Activated CD4-positive, alpha-beta T cell treated with anti-CD3 and anti-CD28 coated beads for 1 hour (primary cell): ENCODE data around the gene UHRF1.
"Not testable (repeated sequence)": the region's sequence is repeated elsewhere in the genome, so short reads cannot be mapped to it uniquely, and the experiment has no call there.

Source experiments
- DNase-seq: peaks from one replicate; pipeline ENCODE4 v3.0.0-alpha.2; 2020

The UHRF1 gene

DNA sequence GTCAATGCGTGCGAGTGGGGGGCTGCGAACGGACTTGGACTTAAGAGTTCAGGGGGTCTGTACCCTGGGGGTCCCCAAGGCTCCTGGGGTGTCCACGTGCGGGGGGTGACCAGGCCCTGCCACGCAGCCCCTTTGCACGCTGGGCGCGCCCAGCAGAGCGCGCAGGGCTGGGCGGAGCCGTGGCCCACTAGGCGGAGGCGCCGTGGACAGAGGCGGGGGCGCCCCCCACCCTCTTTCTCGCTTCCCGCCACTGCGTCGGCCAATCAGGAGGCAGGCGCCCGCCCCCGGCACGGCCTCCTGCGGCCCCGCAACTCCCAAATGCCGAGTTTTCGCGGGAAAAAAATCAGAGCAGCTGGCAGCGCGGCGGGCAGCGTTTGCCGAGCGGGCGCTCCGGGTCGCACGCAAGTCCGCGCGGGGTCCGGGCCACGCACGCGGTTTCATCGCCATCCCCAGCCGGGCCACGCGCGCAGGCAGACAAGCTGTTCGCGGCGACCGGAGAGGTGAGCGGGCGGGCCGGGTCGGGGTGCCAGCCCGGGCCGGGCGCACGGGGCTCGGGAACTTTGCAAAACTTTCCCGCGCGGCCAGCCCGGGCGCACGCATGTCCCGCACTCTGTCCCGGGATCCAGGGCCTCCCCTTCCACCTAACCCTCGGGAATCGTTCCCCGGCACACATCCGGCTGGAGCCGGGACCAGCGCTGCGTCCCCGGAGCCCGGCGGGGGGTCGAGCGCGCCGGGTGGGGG is at the start of gene UHRF1:
Gene UHRF1 (plus strand): TSS at position 346 of the 741 bp plus-strand sequence. CDS start 1,385 bp downstream, outside the sequence.
- no peak for DNase-seq

DNA sequence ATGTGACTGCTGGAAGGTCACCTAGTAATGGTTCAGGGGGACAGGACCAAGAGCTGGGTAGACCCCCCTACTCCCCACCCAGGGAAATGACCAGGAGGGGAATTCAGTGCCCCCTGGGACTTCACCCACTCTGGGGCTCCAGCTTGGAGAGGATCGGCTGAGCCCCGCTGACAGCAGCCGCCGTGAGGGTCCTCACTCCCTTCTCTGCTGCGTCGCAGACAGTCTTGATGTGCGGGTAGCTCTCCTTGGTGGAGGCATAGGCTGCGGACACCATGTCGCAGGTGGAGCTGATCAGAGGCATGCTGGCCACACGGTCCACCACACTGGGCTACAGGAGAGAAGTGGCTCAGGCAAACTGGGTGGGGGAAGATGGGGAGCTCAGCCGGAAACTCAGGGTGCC is 49.6 kb upstream of the UHRF1 start:
- no peak for DNase-seq

DNA sequence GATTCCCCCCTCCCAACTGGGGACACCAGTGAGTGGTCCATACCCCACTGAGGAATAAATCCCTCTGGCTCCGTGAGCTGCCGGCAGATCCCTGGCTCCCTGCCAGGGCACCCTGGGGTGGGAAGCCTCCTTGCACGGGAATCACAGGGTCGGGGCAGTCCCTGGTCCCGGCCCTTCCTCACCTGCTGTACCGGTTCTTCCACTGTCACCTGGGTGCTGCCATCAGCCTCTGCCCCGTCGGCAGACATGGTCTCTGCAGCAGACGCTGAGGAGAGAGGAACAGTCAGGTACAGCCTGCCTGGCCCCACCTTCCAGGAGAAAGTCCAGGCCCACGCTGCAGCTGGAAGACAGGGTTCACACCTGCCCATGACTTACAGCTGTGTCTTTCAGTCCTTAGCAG is 48.2 kb upstream of the UHRF1 start:
- no peak for DNase-seq

DNA sequence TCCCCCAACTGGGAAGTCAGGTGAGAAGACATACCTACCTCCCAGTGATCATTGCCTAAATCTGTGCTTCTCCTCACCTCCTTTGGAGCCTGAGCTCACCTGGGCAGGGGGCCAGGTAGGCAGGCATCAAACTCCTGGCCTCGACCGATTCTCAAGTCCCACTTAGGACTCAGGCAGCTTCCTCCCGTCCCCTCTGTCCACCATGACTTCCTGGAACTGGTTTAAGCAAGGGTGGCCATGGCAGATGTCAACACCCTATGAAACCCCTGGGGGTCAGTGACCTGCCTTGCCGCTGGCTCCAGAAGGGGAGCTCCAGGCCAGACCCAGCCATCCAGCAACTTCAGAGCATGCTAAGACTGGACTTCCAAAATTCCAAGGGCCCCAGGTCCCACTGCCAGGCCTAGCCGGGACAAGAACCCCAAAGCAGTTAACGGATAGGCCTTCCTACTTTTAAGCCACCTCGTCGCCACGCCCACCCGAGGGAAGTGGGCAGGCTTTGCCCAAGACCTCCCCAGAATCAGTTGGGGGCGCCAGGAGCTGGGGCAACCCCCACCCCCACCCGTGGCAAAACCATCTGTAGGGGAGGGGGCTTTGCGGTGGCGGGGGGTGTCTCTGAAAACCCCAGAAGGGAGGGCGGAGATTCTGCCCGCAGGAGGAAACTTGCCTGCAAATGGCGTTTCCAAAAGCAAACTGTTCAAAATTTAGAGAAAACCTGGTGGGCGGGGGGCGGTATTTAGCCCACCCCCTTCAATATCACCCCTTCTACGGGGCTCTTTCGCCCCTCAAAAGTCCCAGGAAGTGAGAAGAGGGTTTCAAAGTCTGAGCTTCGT is 42.5 kb upstream of the UHRF1 start:
- DNase-seq: peak; percentile 15

DNA sequence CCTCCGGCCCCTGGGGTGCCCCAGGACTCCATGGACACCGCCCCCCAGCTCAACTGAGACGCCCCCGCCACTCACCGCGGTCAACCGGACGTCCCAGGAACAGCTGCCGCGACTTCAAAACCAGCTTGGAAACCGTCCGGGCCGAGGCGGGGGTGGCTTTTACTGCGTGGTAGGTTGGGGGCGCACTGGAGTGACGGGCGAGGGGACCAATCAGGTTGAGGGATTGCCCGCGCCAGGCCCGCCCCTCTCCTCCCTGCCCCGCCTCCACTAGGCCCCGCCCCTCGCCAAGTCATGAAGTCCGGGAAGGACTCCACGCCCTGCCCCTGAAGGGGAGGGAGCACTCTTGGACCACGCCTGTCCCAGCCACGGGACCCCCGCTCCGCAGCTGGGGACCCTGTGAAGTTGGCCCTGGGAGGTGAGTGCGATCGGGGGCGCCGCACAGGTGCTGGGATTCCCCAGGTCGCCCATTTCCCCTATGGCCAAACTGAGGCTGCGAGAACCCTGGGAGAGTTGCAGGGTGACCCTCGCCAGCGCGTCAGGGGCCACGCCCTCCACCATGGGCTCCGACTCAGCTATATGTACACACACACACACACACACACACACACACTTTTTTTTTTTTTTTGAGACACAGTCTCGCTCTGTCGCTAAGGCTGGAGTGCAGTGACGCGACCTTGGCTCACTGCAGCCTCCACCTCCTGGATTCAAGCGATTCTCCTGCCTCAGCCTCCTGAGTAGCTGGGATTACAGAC is 41.6 kb upstream of the UHRF1 start, which contains the start of gene PLIN3:
Gene PLIN3 (minus strand): TSS at position 134 of the 752 bp plus-strand sequence. CDS start 6,273 bp downstream, outside the sequence.
- DNase-seq: peak; percentile 82

DNA sequence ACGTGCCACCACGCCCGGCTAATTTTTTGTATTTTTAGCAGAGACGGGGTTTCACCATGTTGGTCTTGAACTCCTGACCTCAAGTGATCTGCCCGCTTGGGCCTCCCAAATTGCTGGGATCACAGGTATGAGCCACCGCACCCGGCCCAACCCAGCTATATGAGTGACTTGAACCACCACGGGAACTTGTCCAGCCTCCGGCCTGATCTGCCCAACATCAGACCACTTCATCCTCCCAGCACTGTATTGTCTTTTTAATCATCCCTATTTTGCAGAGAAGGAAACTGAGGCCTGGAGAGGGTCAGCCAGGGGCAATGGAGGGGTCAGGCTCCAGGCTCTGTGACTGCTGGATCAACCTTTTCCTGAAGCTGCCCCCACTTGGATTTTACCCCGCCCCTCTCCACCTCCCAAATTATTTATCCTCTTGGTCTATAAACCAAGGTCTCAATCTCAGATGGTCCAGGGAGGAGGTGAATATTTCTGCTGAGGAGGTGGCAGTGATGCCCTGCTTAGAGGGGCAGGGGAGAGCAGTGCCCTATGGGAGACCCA is 40.9 kb upstream of the UHRF1 start:
- no peak for DNase-seq

DNA sequence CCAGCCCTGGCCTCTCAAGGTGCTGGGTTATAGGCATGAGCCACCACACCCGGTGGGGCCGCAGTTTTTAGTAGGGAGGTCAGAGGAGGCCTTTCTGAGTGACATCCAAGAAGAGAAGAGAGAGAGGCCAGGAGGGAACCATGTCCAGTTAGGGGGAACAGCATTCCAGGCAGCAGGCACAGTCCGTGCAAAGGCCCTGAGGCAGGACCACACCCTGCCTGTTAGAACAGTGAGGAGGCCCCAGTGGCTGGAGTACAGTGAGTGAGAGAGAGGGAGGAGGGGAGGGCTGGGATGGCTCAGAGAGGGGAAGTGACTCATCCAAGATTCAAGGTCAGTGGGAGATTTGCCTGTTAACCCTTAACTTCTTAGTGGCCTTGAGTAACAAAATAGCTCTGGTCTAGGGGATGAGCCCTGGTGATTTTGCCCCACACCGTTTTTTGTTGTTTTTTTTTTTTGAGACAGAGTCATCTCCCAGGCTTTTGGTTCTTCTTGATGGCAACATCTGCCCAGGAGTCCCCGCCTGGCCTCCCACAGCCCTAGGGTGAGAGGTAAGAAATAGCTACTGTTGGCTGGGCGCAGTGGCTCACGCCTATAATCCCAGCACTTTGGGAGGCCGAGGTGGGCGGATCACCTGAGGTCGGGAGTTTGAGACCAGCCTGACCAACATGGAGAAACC is 39.1 kb upstream of the UHRF1 start:
- DNase-seq: no peak

DNA sequence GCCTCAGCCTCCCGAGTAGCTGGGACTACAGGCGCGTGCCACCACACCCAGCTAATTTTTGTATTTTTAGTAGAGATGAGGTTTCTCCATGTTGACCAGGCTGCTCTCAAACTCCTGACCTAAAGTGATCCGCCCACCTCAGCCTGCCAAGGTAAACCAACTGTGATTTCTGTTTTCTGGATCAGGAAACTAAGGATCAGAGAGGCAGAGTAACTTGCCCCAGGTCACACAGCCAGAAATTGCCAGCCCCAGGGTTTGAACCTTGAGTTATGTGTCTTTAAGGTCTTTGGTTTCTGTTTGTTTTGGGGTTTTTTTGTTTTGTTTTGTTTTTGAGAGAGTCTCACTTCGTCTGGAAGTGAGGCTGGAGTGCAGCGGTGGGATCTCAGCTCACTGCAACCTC is 37.6 kb upstream of the UHRF1 start:
- DNase-seq: no peak

DNA sequence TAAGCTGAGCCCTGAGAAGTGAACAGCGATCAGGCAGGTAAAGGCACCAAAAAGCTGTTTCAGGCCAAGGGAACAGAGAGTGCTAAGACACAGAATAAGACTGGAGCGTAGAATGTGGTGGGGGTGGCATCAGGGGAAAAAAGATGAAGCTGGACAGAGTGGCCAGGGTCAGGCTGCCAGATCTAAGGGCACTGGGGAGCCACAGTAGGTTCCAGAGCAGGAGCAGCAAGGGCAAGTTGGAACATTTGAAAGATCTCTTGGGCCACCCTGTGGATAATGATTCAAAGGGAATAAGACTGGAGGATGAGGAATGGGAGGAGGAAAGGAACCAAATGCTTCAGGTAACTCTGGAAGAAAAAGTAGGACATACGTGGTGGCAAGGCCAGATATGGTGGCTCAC is 35.4 kb upstream of the UHRF1 start:
- DNase-seq: no peak

DNA sequence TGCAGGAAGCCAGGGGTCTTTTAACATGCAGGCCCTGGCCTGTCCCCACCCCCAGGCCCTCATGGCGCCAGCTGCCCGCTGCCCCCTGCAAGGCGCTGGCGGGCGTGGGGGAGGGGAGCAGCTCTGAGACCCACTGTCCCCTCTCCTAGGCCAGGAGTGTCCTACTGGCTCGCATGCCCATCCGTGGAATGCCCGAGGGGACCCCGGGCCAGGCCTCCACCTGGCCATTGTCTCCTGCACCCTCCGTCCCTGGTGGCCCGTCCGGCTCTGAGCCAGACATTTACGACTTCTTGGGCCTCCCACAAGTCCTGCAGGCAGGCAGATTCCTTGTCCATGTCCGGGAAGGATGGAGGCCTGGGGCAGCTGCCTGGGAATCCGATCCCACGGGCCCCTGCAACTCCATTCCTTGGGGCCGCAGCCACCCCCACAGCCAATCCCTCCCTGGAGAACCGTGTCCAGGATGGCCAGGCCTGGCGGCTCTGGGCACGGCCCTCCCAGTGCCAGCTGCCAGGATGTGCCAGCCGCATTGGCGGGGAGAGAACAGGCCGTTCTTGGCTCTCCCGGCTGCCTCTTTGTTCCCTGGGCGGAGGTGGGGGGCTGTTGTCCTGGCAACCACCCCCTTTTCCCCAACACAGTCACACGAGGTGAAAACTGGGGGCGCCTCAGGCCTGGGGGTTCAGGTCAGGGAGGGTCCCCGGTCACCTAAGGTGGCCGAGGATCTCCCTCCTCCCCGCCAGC is 31.4 kb upstream of the UHRF1 start:
- no peak for DNase-seq

DNA sequence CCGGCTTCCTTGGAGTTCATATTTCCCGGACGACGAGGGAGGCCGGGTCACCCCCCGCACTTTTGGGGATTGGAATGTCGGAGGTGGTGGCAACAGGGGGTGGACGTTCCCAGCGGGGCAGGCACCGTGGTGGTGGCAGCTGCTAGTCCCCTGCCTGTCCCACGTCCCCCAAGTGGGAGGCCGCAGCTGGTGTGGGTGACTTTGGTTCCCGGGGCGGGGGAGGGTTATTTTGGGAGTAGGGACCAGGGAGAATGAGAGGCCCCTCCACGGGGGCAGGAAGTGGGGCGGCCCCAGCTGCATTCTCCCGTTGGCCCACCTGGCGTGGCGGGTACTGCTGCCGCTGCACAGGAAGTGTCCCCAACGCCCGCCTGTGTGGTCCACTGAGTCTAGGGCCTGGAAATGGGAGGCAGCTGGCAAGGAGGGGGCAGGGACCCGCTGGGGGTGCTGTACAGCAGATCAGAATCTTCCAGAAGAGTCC is 30.8 kb upstream of the UHRF1 start:
- DNase-seq: no peak

DNA sequence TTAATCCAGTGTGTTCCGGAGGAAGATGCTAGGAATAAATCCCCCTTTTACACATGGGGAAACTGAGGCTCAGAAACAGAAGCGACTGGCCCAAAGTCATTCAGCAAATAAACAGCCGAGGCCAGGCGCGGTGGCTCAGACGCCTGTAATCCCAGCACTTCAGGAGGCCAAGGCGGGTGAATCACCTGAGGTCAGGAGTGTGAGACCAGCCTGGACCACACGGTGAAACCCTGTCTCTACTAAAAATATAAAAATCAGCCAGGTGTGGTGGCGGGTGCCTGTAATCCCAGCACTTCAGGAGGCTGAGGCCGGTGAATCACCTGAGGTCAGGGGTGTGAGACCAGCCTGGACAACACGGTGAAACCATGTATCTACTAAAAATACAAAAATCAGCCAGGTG is 30.3 kb upstream of the UHRF1 start:
- DNase-seq: no peak

DNA sequence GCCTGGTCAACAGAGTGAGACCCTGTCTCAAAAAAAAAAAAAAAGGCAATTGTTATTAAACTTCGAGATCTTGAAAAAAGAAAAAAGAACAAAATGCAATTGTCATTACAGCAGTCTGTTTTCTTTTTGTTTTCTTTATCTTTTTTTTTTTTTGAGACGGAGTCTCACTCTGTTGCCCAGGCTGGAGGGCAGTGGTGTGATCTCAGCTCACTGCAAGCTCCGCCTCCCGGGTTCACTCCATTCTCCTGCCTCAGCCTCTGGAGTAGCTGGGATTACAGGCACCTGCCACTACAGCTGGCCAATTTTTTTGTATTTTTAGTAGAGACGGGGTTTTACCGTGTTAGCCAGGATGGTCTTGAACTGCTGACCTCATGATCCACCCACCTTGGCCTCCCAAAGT is 26.4 kb upstream of the UHRF1 start:
- not testable (repeated sequence) for DNase-seq

DNA sequence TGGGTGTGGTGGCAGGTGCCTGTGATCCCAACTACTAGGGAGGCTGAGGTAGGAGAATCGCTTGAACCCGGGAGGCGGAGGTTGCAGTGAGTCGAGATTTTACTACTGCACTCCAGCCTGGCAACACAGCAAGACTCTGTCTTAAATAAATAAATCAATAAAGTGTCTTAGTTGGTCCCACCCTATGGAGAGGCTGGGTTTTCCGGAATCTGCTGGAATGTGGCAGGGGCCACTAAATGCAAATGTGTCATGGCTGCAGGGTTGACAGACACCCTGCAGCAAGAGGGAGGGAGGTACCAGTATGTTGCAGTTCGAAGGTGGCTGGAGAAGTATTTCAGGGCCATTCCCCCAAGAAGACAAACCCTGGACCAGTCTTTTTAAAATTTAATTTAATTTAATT is 24.3 kb upstream of the UHRF1 start:
- not testable (repeated sequence) for DNase-seq

DNA sequence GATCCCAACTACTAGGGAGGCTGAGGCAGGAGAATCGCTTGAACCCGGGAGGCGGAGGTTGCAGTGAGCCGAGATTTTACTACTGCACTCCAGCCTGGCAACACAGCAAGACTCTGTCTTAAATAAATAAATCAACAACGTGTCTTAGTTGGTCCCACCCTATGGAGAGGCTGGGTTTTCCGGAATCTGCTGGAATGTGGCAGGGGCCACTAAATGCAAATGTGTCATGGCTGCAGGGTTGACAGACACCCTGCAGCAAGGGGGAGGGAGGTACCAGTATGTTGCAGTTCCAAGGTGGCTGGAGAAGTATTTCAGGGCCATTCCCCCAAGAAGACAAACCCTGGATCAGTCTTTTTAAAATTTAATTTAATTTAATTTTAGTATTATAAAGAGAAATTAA is 21.5 kb upstream of the UHRF1 start:
- DNase-seq: not testable (repeated sequence)

DNA sequence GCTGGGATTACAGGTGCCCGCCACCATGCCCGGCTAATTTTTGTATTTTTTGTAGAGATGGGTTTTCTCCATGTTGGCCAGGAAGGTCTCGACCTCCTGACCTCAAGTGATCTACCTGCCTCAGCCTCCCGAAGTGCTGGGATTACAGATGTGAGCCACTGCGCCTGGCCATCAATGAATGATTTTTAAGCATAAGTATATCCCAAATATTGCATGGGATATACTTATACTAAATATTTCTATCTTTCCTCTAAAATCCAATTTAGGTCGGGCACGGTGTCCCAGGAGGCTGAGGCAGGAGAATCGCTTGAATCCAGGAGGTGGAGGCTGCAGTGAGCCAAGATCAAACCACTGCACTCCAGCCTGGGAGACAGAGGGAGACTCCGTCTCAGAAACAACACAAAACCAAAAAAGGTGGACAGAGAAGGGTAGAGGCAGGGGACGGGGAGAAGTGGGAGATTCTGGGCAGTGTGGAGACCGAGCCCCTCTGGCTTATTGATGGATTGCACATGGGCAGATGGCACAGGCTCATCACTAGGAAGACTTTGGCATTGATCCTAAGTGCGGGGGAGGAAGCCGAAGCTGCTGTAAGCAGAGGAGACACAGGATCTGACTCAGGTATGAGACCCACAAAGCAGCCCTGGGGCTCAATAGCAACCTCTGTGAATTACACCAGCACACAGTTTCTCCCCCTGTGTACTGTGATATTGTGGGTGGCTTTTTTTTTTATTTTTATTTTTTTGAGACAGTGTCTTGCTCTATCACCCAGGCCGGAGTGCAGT is 20.1 kb upstream of the UHRF1 start:
- no peak for DNase-seq

DNA sequence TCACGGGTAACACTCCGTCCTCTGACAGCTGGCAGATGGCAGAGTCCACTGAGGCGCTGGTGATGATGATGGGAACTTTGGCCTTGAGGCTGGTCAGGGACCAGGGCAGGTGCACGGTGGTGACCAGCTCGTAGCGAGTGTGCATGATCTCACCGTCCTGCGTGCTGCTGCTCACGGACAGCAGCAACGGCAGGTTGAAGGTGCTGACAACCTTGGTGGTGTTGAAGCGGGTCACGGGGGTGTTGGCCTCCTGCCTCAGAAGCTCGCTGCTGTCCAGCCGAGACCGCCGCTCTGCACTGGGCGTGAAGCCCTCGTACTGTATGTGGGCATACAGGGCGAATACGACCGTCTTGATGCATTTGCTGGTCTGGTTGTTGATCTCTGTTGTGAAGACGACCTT is 18.2 kb upstream of the UHRF1 start:
- no peak for DNase-seq

DNA sequence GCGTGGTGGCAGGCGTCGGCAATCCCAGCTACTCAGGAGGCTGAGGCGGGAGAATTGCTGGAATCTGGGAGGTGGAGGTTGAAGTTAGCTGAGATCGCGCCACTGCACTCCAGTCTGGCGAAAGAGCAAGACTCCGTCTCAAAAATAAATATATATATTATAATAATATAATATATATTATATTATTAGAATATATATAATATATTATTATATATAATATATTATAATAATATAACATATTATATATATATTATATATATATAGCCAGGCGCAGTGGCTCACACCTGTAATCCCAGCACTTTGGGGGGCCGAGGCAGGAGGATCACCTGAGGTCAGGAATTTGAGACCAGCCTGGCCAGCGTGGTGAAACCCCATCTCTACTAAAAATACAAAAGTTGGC is 16.3 kb upstream of the UHRF1 start:
- not testable (repeated sequence) for DNase-seq

DNA sequence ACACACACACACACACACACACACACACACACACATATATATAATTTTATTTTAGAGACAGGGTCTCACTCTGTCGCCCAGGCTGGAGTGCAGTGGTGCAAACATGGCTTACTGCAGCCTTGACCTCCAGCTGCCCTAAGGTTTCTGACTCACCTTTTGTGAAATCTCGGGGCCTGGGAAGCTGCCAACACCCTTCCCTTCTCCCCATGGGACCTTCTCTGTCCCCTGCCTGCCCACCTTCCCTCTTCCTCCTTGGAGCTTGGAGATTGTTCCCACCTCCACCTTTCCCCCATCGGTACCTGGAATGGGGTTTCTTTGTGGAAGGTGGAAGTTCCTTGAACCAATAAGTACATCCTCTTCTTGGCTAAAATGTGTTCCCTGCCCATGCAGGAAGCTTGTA is 12.9 kb upstream of the UHRF1 start:
- no peak for DNase-seq

DNA sequence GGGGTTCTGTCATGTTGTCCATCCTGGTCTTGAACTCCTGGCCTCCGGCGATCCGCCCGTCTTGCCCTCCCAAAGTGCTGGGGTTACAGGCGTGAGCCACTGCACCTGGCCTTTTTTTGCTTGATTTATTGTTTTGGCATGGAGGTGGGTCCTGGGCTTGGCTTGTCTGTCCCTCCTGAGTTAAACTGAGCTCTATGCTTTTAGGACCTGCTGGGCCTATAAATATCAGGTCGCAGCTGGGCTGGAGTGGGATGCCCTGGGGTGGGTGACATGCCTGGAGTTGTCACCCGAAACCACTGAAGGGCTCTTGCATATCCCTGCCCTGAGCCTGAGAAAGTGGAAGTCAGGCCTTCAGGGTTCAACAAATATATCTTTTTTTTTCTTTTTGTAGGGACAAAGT is 12.2 kb upstream of the UHRF1 start:
- no peak for DNase-seq

DNA sequence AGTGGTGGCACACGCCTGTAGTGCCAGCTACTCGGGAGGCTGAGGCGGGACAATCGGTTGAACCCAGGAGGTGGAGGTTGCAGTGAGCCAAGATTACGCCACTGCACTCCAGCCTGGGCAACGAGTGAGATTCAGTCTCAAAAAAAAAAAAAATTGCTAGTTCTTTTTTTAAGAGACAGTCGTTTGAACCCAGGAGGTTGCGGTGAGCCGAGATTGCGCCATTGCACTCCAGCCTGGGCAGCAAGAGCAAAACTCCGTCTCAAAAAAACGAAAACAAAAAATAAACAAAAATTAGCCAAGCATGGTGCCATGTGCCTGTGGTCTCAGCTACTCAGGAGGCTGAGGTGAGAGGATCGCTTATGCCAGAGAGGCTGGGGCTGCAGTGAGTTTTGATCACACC is 8.4 kb upstream of the UHRF1 start:
- DNase-seq: not testable (repeated sequence)
